SK-N-MC (cell line): Measurements from ENCODE around the gene RRN3.
"Not testable (repeated sequence)": the region's sequence is repeated elsewhere in the genome, so short reads cannot be mapped to it uniquely, and the experiment has no call there.

Experiments used
- EZH2 ChIP-seq: fragments of 200-600 bp; sonication (generic); IDR thresholded peaks from one replicate; pipeline ENCODE4 v1.6.1; 2017; ENCODE audit warnings: antibody characterized with exemption
- FOXP2 ChIP-seq: optimal IDR thresholded peaks from 2 replicates; pipeline ENCODE3; 2011; ENCODE audit warnings: mild to moderate bottlenecking, moderate library complexity; ENCODE audit not compliant: insufficient read depth; ENCODE audit errors: extremely low read length, control extremely low read depth
- POLR2AphosphoS5 ChIP-seq: IDR thresholded peaks from 2 replicates; pipeline ENCODE4 v1.6.1; 2012; ENCODE audit warnings: mild to moderate bottlenecking, low read depth, low read length, borderline replicate concordance

DNA sequence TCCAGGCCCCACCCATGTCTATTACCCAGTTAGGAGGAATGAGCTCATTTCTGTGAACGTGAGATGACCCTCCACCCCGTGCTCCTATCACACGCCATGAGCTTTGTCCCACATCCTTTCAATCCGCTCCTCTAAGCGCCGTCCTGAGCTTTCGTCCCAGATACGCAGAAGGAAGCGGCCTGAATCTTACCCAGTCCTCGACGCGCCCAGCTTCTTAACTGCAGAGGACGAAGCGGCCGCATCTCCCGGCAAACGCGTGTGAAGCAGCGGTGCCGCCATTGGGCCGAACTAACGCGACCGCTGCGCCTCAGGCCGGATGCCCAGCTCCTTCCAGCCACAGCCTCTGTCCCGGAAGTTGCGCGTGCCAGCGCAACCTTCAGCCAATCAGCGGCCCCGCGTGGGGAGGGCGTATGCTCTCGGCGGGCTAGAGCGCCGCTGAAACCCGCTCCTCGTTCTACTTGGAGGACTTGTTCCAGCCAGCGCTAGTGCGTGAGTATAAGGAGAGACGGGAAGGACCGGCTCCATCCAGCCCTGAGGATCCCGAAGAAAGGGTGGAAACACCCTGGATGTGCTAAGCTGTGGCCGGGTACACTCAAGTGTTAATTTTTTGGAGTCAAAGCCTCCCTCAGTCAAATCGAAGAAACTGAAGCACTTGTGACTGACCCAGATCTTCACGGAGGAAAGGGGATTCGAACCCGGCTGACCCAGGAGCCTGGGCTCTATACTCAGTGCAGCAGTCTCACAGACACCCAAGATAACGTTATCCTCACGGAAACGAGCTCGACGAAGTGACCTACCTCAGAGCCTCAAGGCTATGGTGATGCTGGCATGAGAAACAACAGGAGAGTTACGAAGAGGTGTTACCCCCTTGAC is at the start of gene RRN3:
- TF ChIP-seq POLR2AphosphoS5, result peak; percentile 88
- not testable (repeated sequence) for TF ChIP-seq EZH2, FOXP2
